SHP77 (cell line): ENCODE results near the gene CNTNAP5.

Source experiments
- DNase-seq, 2 experiments: peaks; one replicate each; lab custom pipeline; 2025; lab: John Stamatoyannopoulos, UW

Gene CNTNAP5

DNA sequence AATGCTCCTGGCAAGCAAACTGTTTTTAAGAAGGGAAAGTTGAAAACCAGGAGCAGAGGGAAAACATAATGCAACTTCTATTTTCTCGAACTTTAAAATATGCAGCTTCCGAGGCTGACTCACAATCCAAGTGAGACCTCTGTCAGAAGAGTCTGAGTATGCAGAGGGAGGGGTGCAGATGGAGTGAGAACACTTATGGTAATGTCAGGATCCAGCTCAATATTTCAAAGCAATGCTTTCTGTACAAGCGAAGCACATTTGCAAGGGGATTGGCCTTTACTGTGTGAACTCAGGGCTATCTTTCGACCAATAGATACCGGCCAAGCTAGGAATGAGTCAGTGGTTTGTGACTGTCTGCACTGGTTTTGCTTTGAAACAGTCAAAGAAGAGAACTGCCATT is 242.7 kb downstream of the CNTNAP5 start:
- DNase-seq, result no peak

DNA sequence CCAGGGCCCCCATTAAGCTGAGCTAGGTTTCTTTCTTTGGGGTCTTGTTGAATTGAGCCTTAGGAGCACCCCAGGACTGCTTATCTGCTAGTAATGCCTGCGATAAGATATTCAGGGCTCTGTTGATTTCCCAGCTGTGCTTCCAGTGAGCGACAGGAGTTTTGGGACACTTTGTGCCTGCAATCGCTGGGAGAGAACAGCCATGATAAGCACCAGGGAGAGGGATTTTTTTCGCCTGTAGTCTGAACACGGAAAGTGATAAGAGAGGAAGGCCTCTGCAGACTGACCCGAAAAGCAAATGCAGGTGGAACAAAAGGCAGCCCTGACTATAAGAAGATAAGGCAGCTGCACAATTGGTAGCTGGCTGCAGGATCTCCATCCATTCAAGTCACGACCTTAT is 244.3 kb downstream of the CNTNAP5 start:
- no peak for DNase-seq

DNA sequence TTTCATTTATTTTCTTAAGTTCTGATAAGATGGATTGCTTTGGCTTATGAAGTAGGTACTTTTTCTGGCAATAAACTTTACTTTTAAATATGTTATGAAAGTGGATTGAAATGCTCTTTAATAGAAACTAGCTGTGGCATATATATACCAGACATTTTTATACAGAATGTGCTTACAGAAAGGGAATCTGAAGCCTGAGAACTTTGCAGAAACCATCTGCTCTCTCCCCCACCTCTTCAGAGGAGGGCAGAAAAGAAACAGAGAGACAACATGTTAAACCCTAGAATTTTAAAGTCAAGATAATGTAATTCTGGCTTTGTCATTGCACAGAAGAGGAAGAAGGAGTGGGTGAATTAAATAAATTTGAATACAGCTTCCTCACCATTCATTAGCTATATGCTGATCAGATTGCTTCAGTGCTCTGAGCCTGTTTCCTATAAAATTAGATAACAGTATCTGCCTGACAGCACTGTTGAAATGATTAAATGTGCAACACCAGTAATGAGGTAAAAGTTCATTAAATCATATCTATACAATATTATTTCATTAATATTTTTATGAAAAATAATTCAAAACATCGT is 247.3 kb downstream of the CNTNAP5 start:
- no peak for DNase-seq

DNA sequence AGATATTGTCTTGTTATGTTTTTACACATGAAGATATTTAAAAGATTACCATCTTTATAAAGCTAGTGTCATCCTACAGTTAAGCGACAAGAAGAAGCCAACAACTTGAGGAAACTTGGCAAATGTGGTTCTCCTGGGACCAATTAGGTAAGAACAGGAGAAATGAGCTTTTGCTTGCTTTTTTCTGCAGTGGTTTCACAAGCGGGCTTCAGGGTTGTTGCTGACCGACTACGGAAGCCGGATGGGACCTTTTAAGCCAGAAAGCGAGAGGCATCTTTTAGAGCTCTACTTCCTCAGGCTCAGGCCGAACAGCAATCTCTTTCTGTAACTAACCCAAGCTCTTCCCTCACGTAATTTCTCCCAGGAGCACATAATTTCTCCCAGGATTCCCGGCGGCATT is 256.5 kb downstream of the CNTNAP5 start:
- no peak for DNase-seq

DNA sequence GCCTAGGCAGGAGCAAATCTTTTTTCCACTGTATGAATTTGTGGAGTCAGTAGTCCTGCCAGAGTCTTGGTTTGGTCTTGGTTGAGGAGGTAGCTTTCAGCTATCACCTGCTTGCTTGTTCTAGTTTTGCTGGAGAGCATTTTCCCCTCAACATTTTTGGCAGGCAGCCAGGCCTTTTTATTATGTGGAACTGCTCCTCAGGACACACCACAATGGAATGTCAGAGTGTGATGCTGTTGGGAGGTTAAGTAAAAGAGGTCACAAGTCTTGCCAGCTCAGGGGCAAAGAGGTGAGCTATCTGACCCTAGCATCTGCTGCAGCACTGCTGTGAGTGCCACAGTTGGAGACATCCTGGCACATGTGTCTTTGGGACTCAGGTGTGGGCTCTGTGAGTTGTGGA is 258.0 kb downstream of the CNTNAP5 start:
- peak; percentile 43 to 70 for DNase-seq

DNA sequence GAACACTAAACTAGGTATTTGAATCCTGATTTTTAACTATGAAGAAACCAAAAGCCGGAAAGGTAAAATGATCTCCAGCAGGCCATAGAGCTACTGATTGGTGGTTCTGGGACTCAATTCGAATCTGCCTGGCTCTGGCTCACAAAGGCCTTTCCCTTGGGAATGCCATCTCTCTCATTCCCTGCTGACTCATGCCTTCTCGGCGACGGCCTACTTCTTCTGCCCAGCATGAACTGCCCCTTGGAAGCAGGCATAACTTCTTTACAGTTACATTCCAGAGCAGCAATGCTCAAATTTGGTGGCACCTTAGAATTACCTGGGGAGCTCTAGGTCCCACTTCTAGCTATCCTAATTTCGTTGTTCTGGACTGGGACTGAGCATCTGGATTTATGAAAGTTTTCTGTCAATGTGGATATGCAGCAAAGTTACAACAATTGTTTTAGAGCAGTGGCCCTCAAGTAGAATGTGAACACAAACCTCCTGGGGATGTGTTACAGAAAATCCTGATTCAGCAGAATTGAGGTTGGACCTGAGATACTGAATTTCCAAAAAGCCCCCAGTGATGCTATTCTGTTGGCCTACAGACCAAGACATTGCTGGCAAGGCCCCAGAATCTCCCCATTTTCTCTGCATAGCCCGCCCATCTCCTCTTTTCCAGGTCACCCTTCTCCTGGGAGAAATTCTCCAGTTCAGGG is 261.1 kb downstream of the CNTNAP5 start:
- no peak for DNase-seq

DNA sequence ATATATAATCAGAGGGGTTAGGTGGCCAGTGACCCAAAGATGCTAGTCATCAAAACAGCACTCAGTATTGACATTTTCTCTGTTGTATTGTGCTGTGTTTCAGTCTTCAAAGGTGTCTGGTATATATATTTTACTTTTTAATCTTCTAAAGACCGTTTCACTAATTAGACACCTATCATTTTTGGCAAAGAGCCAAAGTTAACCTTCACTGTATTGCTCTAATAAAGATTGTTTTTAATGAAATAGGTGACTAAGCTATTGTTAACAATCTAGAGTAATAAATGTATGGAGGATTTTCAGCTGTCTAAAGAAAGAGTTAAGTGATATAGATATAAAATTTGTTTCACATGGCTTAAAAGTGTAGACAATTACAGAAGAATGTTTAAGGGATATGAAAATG is 264.0 kb downstream of the CNTNAP5 start:
- DNase-seq, result no peak

DNA sequence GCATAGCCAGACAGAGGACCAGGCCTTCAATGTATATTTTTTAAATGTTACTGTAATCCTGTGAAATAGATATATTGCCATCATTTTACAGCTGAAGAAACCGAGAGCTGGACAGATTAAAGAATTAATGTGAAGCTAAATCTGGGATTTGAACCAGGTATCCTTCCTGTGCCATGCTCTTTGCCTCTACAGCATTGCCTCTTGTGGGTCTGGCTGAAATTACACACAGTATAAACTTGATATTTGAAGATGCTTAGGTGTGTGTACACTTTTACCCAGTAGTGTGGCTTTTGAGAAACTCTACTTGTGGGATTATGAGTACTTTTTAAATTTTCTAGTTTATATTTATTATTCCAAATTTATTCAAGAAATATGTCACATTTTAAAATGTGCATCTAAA is 264.5 kb downstream of the CNTNAP5 start:
- DNase-seq, result no peak

DNA sequence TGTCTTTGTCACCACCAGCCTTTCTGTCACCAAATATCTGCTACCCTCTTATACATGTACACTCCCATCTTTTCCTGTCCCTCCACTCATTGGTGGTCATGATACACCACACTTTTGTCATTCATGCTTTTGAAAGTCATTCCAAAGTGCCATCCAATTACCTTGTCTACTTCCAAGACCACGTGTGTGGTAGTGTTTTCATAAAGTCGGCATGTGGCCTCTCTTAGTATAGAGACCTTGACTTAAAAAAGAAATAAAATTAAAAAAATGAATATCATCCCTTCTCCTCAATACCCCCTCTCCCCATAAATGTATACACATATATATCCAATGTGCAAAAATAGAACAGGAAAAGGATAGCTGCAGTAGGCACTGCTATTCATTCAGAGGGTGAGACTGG is 271.4 kb downstream of the CNTNAP5 start:
- DNase-seq, result no peak

DNA sequence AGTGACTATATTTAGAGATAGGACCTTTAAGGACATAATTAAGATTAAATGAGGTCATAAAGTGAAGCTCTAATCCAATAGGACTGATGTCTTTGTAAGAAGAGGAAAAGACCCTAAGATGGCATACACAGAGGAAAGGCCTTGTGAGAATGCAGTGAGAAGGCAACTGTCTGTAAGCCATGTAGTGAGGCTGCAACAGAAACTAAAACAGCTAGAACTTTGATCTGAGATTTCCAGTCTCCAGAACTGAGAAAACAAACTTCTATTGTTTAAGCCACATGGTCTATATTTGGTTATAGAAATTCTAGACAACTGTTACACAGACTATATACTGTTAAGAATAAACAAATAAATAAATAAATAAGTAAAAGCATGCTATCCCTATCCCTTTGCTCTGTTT is 276.8 kb downstream of the CNTNAP5 start:
- DNase-seq, result no peak

DNA sequence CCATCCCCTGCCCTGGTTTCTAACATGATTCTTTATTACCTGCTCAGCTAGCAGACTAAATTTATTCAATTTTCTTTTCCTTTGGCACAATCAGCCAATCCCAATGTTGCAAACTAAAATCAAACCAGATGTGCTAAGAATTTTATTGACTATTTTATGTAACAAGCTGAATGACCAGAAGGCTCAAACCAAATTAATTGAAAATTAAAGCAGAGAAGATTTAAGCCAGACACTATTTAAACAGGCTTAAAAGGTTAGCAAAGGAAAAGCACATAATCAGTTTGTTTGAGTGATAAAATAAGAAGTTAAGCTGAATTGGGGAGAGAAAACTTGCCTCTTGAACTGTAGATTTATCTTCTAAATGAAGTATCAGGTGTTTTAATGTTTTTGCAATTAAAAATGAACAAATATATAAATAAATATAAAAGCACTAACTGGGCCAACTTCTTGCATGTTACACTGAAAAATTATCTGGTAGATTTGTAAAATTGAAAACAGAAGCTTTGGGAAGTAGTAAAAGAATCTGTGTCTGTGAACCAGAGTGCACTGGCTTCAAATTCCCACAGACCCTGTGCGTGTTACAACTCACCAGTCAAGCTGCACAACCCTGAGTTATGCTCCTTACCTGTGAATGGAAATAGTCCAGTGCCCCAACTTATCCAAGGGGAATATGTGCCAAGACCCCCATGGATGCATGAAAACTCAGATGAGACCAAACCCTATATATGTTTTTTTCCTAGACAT is 283.4 kb downstream of the CNTNAP5 start:
- DNase-seq, result no peak

DNA sequence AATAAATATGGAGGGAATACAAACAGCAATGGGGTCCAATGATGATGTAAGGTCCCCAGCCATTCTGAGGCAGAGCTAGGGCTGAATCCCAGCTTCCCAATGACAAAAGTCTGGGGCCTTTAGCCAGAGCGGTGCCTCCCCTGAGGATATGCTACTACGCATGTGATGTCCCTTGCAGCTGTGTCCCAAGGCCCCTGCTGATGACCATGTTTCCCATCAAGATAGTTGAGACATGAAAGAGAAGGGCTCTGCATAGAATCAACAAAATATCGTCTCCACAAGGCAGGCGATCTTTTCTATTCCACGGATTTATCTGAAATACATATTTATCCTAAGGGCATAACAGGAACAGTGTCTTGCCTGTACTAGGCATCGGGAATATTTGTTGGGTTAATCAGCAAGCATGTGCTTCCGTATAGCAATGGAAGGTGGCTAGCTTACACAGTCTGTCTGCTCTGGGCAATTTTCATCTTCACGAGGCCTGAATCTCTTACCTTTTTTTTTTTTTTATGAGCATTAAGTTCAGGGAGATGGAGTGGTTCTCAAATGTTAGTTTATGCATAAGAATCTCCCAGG is 284.6 kb downstream of the CNTNAP5 start:
- DNase-seq, result no peak

DNA sequence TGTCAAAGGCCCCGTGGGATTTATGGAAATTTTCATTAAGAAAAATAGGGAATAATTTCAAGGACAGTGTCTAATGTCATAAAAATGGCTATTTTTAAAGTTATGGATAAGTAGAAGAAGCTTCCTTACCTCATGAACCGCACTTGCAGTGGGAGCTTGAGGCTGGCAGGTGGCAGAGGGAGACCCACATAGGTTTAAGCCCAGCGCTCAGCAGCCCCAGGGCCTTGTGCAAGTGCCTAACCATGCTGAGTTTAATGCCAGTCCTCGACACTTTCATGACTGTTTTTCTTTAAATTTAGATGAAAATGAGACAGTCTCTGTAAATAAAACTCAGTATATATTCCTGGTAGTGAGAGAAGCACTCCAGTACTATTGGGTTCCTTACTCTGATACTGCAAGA is 285.6 kb downstream of the CNTNAP5 start:
- DNase-seq, result no peak

DNA sequence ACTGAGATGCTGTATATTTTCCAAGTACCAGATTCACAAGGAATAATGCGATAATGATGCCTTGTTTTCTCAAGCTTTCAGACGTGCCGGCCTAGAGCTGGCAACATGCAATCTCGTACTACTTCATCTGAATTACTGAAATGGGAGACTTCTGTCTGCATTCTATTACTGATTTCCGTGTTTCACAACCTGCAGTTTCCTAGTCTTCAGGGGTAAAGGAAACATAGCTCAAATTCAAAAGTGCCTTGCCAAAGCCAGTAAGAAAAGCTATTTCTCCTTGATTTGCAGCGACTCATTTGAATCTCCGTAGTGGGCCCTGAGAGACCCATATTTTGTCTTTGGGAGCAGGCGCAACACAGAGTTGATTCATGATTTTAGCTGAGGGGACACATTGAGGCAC is 289.0 kb downstream of the CNTNAP5 start:
- DNase-seq, result no peak

DNA sequence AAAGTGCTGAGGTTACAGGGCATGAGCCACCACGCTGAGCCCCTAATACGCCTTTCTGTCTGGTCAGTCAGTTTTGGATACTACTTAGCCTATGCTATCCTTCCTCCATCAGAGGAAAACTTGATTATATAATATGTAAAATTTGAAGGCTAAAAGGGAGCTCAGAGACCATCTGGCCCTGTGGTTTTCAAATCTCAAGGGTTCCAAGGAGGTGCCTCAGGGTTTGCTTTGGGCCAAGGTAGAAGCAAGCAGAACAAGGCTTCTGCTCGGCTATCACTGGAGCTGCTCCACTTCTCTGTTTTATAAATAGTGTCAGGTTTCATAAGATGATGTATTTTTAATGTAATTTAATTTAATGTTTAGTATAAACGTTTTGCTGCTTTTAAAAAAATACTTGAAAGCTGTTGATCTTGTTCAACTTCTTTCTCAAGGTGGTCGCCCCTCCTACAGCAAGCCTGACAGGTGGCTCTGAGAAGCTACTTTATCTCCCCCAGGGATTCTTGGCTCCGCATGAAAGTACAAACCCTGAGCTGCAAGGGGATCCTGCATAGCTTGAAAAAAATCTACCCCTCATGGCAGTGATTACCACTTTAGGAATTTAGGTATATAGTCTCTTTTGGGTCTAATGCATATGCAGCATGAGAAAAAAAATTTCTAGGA is 290.3 kb downstream of the CNTNAP5 start:
- no peak for DNase-seq

DNA sequence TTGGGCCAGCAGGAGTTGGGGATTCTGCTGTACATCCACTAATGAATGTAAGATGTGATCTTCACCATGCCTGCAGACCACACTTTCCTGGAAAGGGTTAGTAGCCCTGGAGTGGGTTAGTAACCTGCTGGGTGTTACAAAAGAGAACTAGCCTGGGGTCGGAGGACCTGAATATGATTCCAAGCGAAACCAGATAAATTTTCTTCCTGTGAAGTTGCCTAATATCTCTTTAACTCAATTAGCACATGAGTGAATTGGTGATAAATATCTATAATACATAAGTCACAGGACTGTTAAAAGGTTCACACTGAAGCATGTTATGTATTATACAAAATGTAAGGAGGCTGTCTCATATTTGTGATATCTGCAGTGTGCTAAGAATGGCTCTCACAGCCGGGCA is 291.0 kb downstream of the CNTNAP5 start:
- DNase-seq, result no peak

DNA sequence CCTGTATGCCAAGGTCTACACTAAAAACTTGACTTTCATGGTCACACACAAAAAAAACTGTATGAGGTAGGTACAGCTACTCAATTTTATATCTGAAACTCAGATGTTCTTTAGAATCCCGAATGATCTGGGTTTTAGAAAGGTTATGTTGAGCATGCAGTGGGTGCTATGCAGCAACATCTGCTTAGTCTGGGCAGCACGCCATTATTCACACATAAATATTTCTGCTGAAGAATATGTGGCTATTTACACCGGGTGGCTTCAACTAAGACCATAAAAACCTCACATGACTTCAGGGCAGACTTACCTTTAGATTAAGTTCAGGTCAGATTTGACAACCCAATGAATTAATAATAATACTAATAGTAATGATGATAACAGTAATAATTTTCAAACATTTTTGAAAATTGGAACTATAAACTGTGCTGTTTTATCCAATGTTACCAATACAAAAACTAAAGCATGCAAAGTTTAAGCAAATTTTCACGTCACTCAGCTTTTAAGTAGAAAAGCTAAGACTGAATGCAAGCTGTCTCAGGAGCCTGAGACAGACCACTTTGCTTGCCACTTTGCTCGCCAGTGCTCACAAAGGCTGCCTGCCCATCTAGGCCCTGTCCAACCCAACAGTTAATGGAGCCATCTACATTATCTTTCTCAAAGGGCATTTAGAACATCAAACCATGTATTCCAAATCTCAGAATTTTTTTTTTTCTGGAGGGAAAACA is 292.0 kb downstream of the CNTNAP5 start:
- DNase-seq, result peak; percentile 38 to 57

DNA sequence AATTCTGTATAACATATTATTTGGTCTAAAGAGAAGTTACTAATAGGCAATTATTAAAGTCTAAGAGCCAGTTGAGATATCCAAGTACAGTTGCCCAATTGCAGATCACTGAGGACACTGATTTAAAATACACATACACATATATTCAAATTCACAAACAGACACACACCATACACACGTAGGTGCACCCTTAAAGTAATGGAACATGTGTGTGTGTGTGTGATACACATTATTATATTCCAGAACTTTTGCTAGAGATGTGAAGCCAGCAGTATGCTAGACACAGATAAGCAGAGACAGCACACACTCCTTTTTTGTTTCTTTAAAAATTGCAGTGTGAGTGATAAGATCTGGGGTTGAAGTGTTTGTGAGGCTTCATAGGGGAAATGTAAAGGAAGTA is 292.5 kb downstream of the CNTNAP5 start:
- no peak for DNase-seq

DNA sequence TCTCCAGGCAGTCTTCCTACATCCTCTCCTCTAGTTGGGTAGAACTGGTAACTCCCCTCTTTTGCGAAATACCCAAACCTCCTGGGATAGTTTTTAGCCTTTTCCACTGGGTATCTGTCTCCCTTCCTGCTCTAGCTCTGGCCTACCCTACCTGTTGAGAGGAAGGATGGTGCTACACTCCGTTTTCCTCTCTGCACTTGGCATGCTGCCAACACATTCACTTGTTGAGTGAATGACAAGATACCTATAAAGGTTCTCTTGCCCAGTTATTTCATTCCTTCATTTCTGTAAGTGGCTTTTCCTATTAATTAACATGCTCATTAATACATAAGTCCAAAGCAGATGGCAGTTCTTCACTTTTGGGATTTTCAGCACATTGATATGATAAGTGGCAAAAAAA is 293.8 kb downstream of the CNTNAP5 start:
- DNase-seq, result peak in 1 of 2 experiments; percentile 18

DNA sequence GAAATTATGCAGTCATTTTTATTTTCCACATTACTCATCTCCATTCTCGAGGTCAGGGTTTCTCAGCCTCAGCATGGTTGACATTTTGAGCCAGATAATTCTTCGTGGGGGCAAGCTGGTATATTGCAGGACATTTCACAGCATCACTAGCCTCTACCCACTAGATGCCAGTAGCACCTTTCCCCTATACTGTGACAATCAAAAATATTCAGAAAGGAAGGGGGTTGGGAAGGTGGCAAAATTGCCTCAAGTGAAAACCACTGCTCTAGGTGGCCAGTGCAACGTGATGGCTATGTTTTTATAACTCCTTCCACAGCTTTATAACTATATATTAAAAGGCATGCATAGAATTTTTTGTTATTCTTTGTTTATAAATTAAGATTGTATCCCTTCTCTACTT is 294.5 kb downstream of the CNTNAP5 start:
- DNase-seq, result no peak

DNA sequence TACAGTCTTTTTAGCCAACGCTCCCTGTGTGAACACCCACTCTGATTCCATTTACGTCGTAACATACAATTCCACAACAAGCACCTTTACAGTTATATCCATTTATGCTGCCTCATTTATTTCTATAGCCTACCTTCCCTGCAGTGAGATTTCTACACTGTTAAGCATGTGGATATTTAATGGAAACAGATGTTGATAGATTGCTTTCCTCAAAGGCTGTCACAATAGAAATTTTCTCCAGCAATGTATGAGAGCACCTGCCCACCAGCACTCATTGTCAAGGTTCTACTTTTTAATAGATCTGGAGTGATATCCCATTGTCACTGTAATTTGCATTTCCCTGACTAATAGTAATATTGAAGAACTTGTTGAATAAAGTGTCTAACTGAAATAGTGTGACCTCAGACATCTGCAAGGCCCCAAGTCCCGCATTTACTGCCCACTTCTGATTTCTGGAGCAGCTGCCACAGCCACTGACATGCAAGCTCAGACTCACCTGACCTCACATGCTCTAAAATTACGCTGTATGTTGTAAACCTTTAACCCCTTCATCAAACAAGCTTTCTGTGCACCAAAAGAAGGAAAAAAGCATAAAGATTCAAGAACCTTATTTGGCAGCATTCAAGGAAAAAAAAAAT is 295.1 kb downstream of the CNTNAP5 start:
- peak; percentile 45 to 46 for DNase-seq
